ENCODE data around the gene ATP2A1. TPM values are rescaled to one million over a fixed set of nuclear protein-coding genes. Genes with fewer than 3 reads are reported as not detected.

The ATP2A1 gene
- total RNA-seq, 1 experiment from 2014 or later, result 10.3 TPM

GRCh38 chr16:28932339-28933141 lies 54.3 kb downstream of the ATP2A1 start:
- no peak for ATAC-seq
- intact Hi-C loops (cut with micrococcal nuclease), result no loop called here
- H3K9me3 ChIP-seq (ENCODE audit: control insufficient read depth in 1 of 2, insufficient read depth in 1 of 2, low read depth in 1 of 2, low read length in 2 of 2), result no peaks in the 10 kb centered on the region
- ChIA-PET POLR2A (no interaction called here), RAD21 (ENCODE audit: low non-redundant PET in 1 of 2, low total read pairs in 2 of 2, uncharacterized antibody in 2 of 2, unreplicated experiment in 2 of 2) (no interaction called here), CTCF (interaction anchor here (1.5 kb wide), 1 partner anchor 12 kb away, joined by 5 read pairs; no protein-coding TSS in a partner anchor)
- H3K27me3 ChIP-seq (ENCODE audit: insufficient read depth, low read length), result no peaks in the 10 kb centered on the region
- H3K9ac ChIP-seq (ENCODE audit: low read length), result no peak overlapping the region
- no peaks in the 10 kb centered on the region for H3K9me2 ChIP-seq (ENCODE audit: insufficient read depth)
- no TSS peak for BruUV-seq (replicated peaks)
- H3K36me3 ChIP-seq (ENCODE audit: control insufficient read depth in 1 of 2, insufficient read depth in 2 of 2, low read length in 2 of 2), result no peaks in the 10 kb centered on the region
- no peaks in the 10 kb centered on the region for H3K79me2 ChIP-seq (ENCODE audit: insufficient read depth, low read length)
- no peak overlapping the region for H3K4me2 ChIP-seq (ENCODE audit: low read length)
- H3K4me1 ChIP-seq (ENCODE audit: control insufficient read depth in 1 of 2, insufficient read depth in 2 of 2, low read length in 2 of 2), result peaks cover 4 to 19% of the 10 kb centered on the region in 2 experiments; a peak in 3 of 4 replicates
- no peak overlapping the region for H2AFZ ChIP-seq (ENCODE audit: low read depth, low read length, poor library complexity, severe bottlenecking)
- no peaks in the 10 kb centered on the region for H4K20me1 ChIP-seq (ENCODE audit: insufficient read depth)
- H3K4me3 ChIP-seq (replicated peaks in 1 of 2; ENCODE audit: low read depth in 1 of 2, low read length in 2 of 2), result no peak overlapping the region
- no peak for DNase-seq (ENCODE audit: low read depth, low spot score)
- TF ChIP-seq REST (IDR thresholded peaks at IDR 0.05; ENCODE audit: low read depth), result no peak
- no peak for TF ChIP-seq ZFX (IDR thresholded peaks at IDR 0.05)
- no peak for TF ChIP-seq SP1 (IDR thresholded peaks at IDR 0.05; ENCODE audit: low read depth)
- TF ChIP-seq SRF (IDR thresholded peaks at IDR 0.05; ENCODE audit: low read depth), result no peak
- no peak for TF ChIP-seq ELF1 (IDR thresholded peaks at IDR 0.05; ENCODE audit: borderline replicate concordance, low read depth)
- TF ChIP-seq SIN3A (IDR thresholded peaks at IDR 0.05; ENCODE audit: low read depth), result no peak
- no peak for TF ChIP-seq POLR2AphosphoS5 (IDR thresholded peaks at IDR 0.05; ENCODE audit: low read depth, low read length)
- no peak for TF ChIP-seq POLR2A (IDR thresholded peaks at IDR 0.05; ENCODE audit: borderline replicate concordance, extremely low read depth, insufficient read depth, insufficient read length)
- TF ChIP-seq YY1 (IDR thresholded peaks at IDR 0.05; ENCODE audit: extremely low read depth, insufficient replicate concordance, low read depth, low read length), result no peak
- no peak for TF ChIP-seq CBX3 (IDR thresholded peaks at IDR 0.05; ENCODE audit: low read depth)
- no peak for TF ChIP-seq EZH2 (IDR thresholded peaks at IDR 0.05)
- TF ChIP-seq CEBPB (IDR thresholded peaks at IDR 0.05; ENCODE audit: low read depth), result no peak
- no peak for TF ChIP-seq CTCF (IDR thresholded peaks at IDR 0.05 in 2 of 3, conservative IDR thresholded peaks at IDR 0.05 in 1 of 3; ENCODE audit: borderline replicate concordance in 1 of 3, insufficient read depth in 1 of 3, low read depth in 2 of 3, low read length in 2 of 3)
- TF ChIP-seq MAX (IDR thresholded peaks at IDR 0.05), result no peak
- no peak for TF ChIP-seq RAD21 (IDR thresholded peaks at IDR 0.05; ENCODE audit: low read depth)
- TF ChIP-seq ZBTB33 (IDR thresholded peaks at IDR 0.05; ENCODE audit: extremely low read depth, insufficient replicate concordance, low read length), result no peak
- no peak for TF ChIP-seq JUND (IDR thresholded peaks at IDR 0.05)
- no peak for TF ChIP-seq TCF7L2 (IDR thresholded peaks at IDR 0.05; ENCODE audit: borderline replicate concordance, extremely low read depth, insufficient read depth, insufficient read length)
- TF ChIP-seq ZNF274 (IDR thresholded peaks at IDR 0.05; ENCODE audit: low read depth, low read length), result no peak
- TF ChIP-seq FOSL1 (IDR thresholded peaks at IDR 0.05; ENCODE audit: low read depth), result no peak
- no peak overlapping the region for H3K27ac ChIP-seq (ENCODE audit: low read depth, low read length)

Data from HCT116 (cell line).